Measurements from ENCODE around the gene GNAI3.

Gene GNAI3

GRCh38 chr1:109625176-109625575 is 76.8 kb downstream of the GNAI3 start:
- DNase-seq, result no peak

- peak in 1 of 2 experiments; percentile 23 for DNase-seq
Observed at GRCh38 chr1:109625601-109626560, 77.5 kb downstream of the GNAI3 start.

GRCh38 chr1:109626682-109627408 is 78.4 kb downstream of the GNAI3 start:
- no peak for DNase-seq

GRCh38 chr1:109627692-109628399 is 79.4 kb downstream of the GNAI3 start:
- no peak for DNase-seq

- DNase-seq, result no peak
Observed at GRCh38 chr1:109628540-109629321, 80.3 kb downstream of the GNAI3 start.

GRCh38 chr1:109629372-109630030 is 81.1 kb downstream of the GNAI3 start:
- no peak for DNase-seq

GRCh38 chr1:109630081-109630897 is 81.9 kb downstream of the GNAI3 start:
- no peak for DNase-seq

- no peak for DNase-seq
Observed at GRCh38 chr1:109630898-109631512, 82.6 kb downstream of the GNAI3 start.

- DNase-seq, result no peak
Observed at GRCh38 chr1:109631513-109632505, 83.4 kb downstream of the GNAI3 start.

GRCh38 chr1:109632671-109633346 is 84.4 kb downstream of the GNAI3 start:
- DNase-seq, result peak; percentile 44 to 69

GRCh38 chr1:109634292-109634691 is 85.9 kb downstream of the GNAI3 start:
- no peak for DNase-seq

- DNase-seq, result no peak
Observed at GRCh38 chr1:109634771-109635750, 86.6 kb downstream of the GNAI3 start.

- DNase-seq, result no peak
Observed at GRCh38 chr1:109635862-109636200, 87.4 kb downstream of the GNAI3 start.

- DNase-seq, result no peak
Observed at GRCh38 chr1:109636201-109636952, 88.0 kb downstream of the GNAI3 start.

GRCh38 chr1:109637446-109637845 is 89.0 kb downstream of the GNAI3 start:
- no peak for DNase-seq

GRCh38 chr1:109639063-109639840 is 90.8 kb downstream of the GNAI3 start:
- DNase-seq, result no peak

Measured in NCI-H524 (cell line).